ENCODE measurements around the gene TTC23. TPM values are rescaled to one million over a fixed set of nuclear protein-coding genes. Genes with fewer than 3 reads are reported as not detected.

The TTC23 gene
- polyA plus RNA-seq, 1 donor (not counting 4 experiments of a cell fraction or from before 2014, with no cell fraction given) = 6.7 TPM

GRCh38 chr15:99248000-99248715 lies 1.2 kb downstream of the TTC23 start:
- dilution Hi-C loops (cut with MboI; ENCODE audit: extremely low pct_ligation_motif_present, low sequenced_read_pairs) = no loop called here
- no peak overlapping the region for H2AFZ ChIP-seq (ENCODE audit: control insufficient read depth, low read length)
- no peak for FAIRE-seq

GRCh38 chr15:99247062-99247461 lies 2.3 kb downstream of the TTC23 start:
- dilution Hi-C loops (cut with MboI; ENCODE audit: extremely low pct_ligation_motif_present, low sequenced_read_pairs) = no loop called here
- no peak for DNase-seq (ENCODE audit: low read depth, low spot score)
- Histone ChIP-seq H4K20me1 (ENCODE audit: control insufficient read depth, extremely low read depth, insufficient read depth, low read length) (no peaks in the 10 kb centered on the region), H3K4me1 (ENCODE audit: control insufficient read depth, extremely low read depth, insufficient read depth, low read length) (peaks cover 11% of the 10 kb centered on the region), H3K4me2 (ENCODE audit: control insufficient read depth, extremely low read depth, insufficient read depth, low read depth, low read length) (peak overlapping the region; percentile 41), H3K9me3 (ENCODE audit: control insufficient read depth, low read depth, low read length) (no peaks in the 10 kb centered on the region), H3K79me2 (ENCODE audit: control insufficient read depth, insufficient read depth, low read length) (peaks cover 32% of the 10 kb centered on the region), H3K36me3 (ENCODE audit: control insufficient read depth in 2 of 2, extremely low read depth in 1 of 2, insufficient read depth in 2 of 2, low read length in 2 of 2) (no peaks in the 10 kb centered on the region), H3K27ac (ENCODE audit: control insufficient read depth, insufficient read depth, low read length) (no peak overlapping the region), H3K27me3 (ENCODE audit: control insufficient read depth, extremely low read depth, insufficient read depth, low read length) (no peaks in the 10 kb centered on the region), H3K9ac (ENCODE audit: control insufficient read depth, extremely low read depth, insufficient read depth, low read length) (no peak overlapping the region), H3K4me3 (ENCODE audit: control insufficient read depth in 2 of 3, extremely low read depth in 1 of 3, insufficient read depth in 2 of 3, low read depth in 1 of 3, low read length in 3 of 3) (no peak overlapping the region), H3K9me1 (ENCODE audit: control insufficient read depth, extremely low read depth, insufficient read depth, low read length) (no peaks in the 10 kb centered on the region), H2AFZ (ENCODE audit: control insufficient read depth, low read length) (no peak overlapping the region)
- no peak for TF ChIP-seq EZH2 (IDR thresholded peaks at IDR 0.05; ENCODE audit: low read length)
- no peak for FAIRE-seq

More at GRCh38 chr15:99248000-99248715, 1.2 kb downstream of the TTC23 start:
- no peak for DNase-seq (ENCODE audit: low read depth, low spot score)
- no peak for TF ChIP-seq EZH2 (IDR thresholded peaks at IDR 0.05; ENCODE audit: low read length)
- no peak for TF ChIP-seq CTCF (optimal IDR thresholded peaks at IDR 0.05 in 1 of 3, IDR thresholded peaks at IDR 0.05 in 1 of 3, conservative IDR thresholded peaks at IDR 0.05 in 1 of 3; ENCODE audit: extremely low read depth in 1 of 3, insufficient read depth in 2 of 3, low read length in 3 of 3)
- Histone ChIP-seq H4K20me1 (ENCODE audit: control insufficient read depth, extremely low read depth, insufficient read depth, low read length) (no peaks in the 10 kb centered on the region), H3K9me3 (ENCODE audit: control insufficient read depth, low read depth, low read length) (no peaks in the 10 kb centered on the region), H3K79me2 (ENCODE audit: control insufficient read depth, insufficient read depth, low read length) (peaks cover 30% of the 10 kb centered on the region), H3K9me1 (ENCODE audit: control insufficient read depth, extremely low read depth, insufficient read depth, low read length) (no peaks in the 10 kb centered on the region), H3K9ac (ENCODE audit: control insufficient read depth, extremely low read depth, insufficient read depth, low read length) (peak overlapping the region; percentile 97), H3K36me3 (ENCODE audit: control insufficient read depth in 2 of 2, extremely low read depth in 1 of 2, insufficient read depth in 2 of 2, low read length in 2 of 2) (no peaks in the 10 kb centered on the region), H3K4me1 (ENCODE audit: control insufficient read depth, extremely low read depth, insufficient read depth, low read length) (peaks cover 15% of the 10 kb centered on the region), H3K27ac (ENCODE audit: control insufficient read depth, insufficient read depth, low read length) (peak overlapping the region; percentile 99), H3K27me3 (ENCODE audit: control insufficient read depth, extremely low read depth, insufficient read depth, low read length) (no peaks in the 10 kb centered on the region), H3K4me3 (ENCODE audit: control insufficient read depth in 2 of 3, extremely low read depth in 1 of 3, insufficient read depth in 2 of 3, low read depth in 1 of 3, low read length in 3 of 3) (peak overlapping the region; percentile 45 to 98 (median 95)), H3K4me2 (ENCODE audit: control insufficient read depth, extremely low read depth, insufficient read depth, low read depth, low read length) (peak overlapping the region; percentile 88)
